Gastrocnemius medialis (tissue), 4 donors: Measurements from ENCODE around the gene CRIP1. TPM values are rescaled to one million over a fixed set of nuclear protein-coding genes. Genes with fewer than 3 reads are reported as not detected.

ENCODE experiments used
- ATAC-seq, 2 donors: fragments of 150-250 bp; one replicate each; pipeline ENCODE4 v1.9.1; 2016
- DNase-seq, 2 donors: peaks; one replicate each; pipeline ENCODE4 v3.0.0-alpha.2; 2019
- H3K27ac ChIP-seq, 4 donors: fragments of 200-600 bp; sonication (generic); 1 replicate in 1 of 4; 2 replicates in 3 of 4; pipeline ENCODE4 v1.5.1; 2016 to 2018; ENCODE audit warnings: mild to moderate bottlenecking in 2 of 4, moderate library complexity in 1 of 4
- H3K27me3 ChIP-seq, 3 donors: fragments of 200-600 bp; sonication (generic) in 2 of 3; 1 replicate in 1 of 3; 2 replicates in 2 of 3; pipeline versions ENCODE4 v1.5.1 to v1.6.0; 2016 to 2019; ENCODE audit warnings: mild to moderate bottlenecking in 1 of 3, moderate library complexity in 1 of 3
- H3K36me3 ChIP-seq, 2 donors: fragments of 200-600 bp; sonication (generic) in 1 of 2; one replicate each; pipeline ENCODE4 v1.5.1; 2017 to 2018
- H3K4me1 ChIP-seq, 2 donors: fragments of 200-600 bp; sonication (generic) in 1 of 2; one replicate each; pipeline ENCODE4 v1.5.1; 2016 to 2017; ENCODE audit warnings: mild to moderate bottlenecking in 2 of 2
- H3K4me3 ChIP-seq, 4 donors: fragments of 200-600 bp; sonication (generic) in 3 of 4; 1 replicate in 1 of 4; 2 replicates in 3 of 4; pipeline ENCODE4 v1.5.1; 2016 to 2019; ENCODE audit warnings: mild to moderate bottlenecking in 2 of 4
- H3K9me3 ChIP-seq, 3 donors: fragments of 200-600 bp; sonication (generic) in 2 of 3; 1 replicate in 1 of 3; 2 replicates in 2 of 3; pipeline ENCODE4 v1.5.1; 2016 to 2019
- POLR2A ChIP-seq, 2 donors: fragments of 450-650 bp; IDR thresholded peaks; one replicate each; pipeline ENCODE4 v1.6.1; 2017; ENCODE audit warnings: antibody characterized with exemption in 2 of 2, mild to moderate bottlenecking in 2 of 2, moderate library complexity in 2 of 2
- in situ Hi-C, 4 donors: fragments of 200-750 bp; cut with MboI; loops; one replicate each; pipeline versions ENCODE4 v1.15.0 to v1.8.0; 2017; ENCODE audit warnings: low sequenced_read_pairs in 4 of 4
- intact Hi-C: fragments of 100-400 bp; cut with DNase I; formaldehyde crosslinking; loops from one replicate; pipeline ENCODE4 v1.15.1; 2023; ENCODE audit warnings: low total_unique reads
- total RNA-seq, 4 donors: library from RNA; depleted of rRNA; stranded (reverse); fragments of >200 nt; gene quantifications; one replicate each; pipeline versions ENCODE4 v1.1.0 to v1.2.3, GENCODE V29; 2016
- TF ChIP-seq, protein P1 (sequence below), 5 experiments: fragments of 450-650 bp in 3 of 5; fragments of 200-600 bp in 2 of 5; sonication (generic) in 2 of 5; IDR thresholded peaks in 4 of 5; conservative IDR thresholded peaks in 1 of 5; 1 replicate in 4 of 5; 2 replicates in 1 of 5; pipeline ENCODE4 v1.5.1; 2016 to 2019; ENCODE audit warnings: antibody characterized with exemption in 5 of 5, mild to moderate bottlenecking in 3 of 5, moderate library complexity in 3 of 5

The CRIP1 gene
- total RNA-seq, 4 donors from 2014 or later = 2.6 to 7.6 (median 5.3) TPM

DNA sequence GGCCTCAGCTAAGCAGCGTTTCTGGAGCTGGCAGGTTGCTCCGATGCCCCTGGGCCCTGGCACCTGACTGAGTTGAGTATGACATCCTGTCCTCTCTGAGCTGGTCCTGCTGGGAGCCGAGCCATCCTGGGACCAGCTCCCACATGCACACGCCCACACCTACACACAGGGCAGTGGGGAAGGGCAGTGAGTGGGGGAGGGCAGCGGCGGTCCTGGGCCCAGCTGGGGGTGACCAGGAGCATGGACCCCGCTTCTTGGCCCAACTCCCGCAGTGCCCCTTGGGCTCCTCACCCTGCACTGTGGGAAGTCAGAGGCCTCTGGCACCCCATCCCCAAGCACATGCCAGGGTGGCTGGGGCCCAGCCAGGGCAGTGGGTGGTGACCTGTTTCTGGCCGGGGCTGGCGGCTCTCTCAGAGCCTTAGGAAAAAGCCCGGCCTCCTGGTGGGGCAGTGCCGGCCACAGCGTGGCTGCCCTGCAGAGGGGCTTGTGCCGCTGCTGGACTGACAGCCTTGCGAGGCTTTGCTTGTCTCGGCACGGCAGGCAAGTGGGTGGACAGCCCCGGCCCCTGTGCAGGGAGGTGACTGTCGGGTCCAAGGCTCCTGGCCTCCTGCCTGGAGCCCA lies 18.0 kb upstream of the CRIP1 start:
- Histone ChIP-seq H3K27ac (peak overlapping the region in 3 of 4 donors; percentile 39 to 65 (median 50)), H3K36me3 (peaks cover 0 to 19% of the 10 kb centered on the region in 2 donors), H3K4me1 (peaks cover 42 to 47% of the 10 kb centered on the region in 2 donors), H3K27me3 (no peaks in the 10 kb centered on the region), H3K4me3 (no peak overlapping the region), H3K9me3 (no peaks in the 10 kb centered on the region)
- ATAC-seq = peak; percentile 55 to 67
- TF ChIP-seq, protein P1, sequence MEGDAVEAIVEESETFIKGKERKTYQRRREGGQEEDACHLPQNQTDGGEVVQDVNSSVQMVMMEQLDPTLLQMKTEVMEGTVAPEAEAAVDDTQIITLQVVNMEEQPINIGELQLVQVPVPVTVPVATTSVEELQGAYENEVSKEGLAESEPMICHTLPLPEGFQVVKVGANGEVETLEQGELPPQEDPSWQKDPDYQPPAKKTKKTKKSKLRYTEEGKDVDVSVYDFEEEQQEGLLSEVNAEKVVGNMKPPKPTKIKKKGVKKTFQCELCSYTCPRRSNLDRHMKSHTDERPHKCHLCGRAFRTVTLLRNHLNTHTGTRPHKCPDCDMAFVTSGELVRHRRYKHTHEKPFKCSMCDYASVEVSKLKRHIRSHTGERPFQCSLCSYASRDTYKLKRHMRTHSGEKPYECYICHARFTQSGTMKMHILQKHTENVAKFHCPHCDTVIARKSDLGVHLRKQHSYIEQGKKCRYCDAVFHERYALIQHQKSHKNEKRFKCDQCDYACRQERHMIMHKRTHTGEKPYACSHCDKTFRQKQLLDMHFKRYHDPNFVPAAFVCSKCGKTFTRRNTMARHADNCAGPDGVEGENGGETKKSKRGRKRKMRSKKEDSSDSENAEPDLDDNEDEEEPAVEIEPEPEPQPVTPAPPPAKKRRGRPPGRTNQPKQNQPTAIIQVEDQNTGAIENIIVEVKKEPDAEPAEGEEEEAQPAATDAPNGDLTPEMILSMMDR (IDR thresholded peaks at IDR 0.05 in 4 of 5, conservative IDR thresholded peaks at IDR 0.05 in 1 of 5) = no peak
- TF ChIP-seq POLR2A (IDR thresholded peaks at IDR 0.05) = no peak
- intact Hi-C loops (no loop called here), in situ Hi-C loops (no loop called here)
- DNase-seq = peak in 1 of 2 donors; percentile 72

- H3K4me3 ChIP-seq = no peak overlapping the region
- TF ChIP-seq, protein P1 (IDR thresholded peaks at IDR 0.05 in 4 of 5, conservative IDR thresholded peaks at IDR 0.05 in 1 of 5) = no peak
- TF ChIP-seq POLR2A (IDR thresholded peaks at IDR 0.05) = no peak
- in situ Hi-C loops (no loop called here), intact Hi-C loops (no loop called here)
- H3K4me1 ChIP-seq = peaks cover 45 to 51% of the 10 kb centered on the region in 2 donors
- peaks cover 0 to 10% of the 10 kb centered on the region in 2 donors for H3K36me3 ChIP-seq
- no peak for ATAC-seq
- H3K27me3 ChIP-seq = no peaks in the 10 kb centered on the region
- no peak for DNase-seq
- H3K27ac ChIP-seq = peak overlapping the region in 3 of 4 donors; percentile 39 to 65 (median 50)
- H3K9me3 ChIP-seq = no peaks in the 10 kb centered on the region
Measured at GRCh38 chr14:105469456-105470349, 17.0 kb upstream of the CRIP1 start.

DNA sequence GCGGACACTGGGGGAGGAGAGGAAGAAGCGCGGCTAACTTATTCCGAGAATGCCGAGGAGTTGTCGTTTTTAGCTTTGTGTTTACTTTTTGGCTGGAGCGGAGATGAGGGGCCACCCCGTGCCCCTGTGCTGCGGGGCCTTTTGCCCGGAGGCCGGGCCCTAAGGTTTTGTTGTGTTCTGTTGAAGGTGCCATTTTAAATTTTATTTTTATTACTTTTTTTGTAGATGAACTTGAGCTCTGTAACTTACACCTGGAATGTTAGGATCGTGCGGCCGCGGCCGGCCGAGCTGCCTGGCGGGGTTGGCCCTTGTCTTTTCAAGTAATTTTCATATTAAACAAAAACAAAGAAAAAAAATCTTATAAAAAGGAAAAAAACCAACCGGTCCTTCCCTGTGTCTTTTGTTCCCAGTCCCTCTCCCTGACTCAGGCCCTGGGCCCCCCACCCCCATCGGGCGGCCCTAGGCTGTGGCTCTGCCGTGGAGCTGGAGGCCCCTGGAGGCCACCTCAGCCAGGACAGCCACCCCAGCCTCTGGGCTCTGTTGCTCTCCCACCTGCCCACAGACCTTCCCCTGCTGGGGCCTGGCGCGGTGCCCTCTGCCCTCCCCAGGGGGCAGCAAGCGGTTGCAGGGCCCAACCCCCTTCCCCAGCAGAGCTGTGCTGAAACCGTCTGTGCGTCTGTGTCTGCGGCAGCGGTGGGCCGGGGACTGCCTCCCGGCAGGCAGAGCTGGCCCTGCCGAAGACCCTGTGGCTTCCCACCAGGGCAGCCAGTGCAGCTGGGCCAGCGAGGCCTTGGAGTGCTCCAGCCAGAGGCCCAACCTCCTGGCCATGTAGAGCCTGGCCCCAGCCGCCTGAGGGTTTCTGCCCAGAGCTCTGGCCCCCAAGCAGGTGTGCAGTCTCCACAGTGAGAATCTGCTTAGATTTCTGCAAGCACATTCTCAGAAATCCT lies 16.1 kb upstream of the CRIP1 start:
- H3K4me1 ChIP-seq = peaks cover 42 to 53% of the 10 kb centered on the region in 2 donors
- DNase-seq (no peak), ATAC-seq (no peak)
- in situ Hi-C loops (no loop called here), intact Hi-C loops (no loop called here)
- peaks cover 0 to 6% of the 10 kb centered on the region in 2 donors for H3K36me3 ChIP-seq
- no peak overlapping the region for H3K4me3 ChIP-seq
- H3K27ac ChIP-seq = no peak overlapping the region
- TF ChIP-seq, protein P1 (IDR thresholded peaks at IDR 0.05 in 4 of 5, conservative IDR thresholded peaks at IDR 0.05 in 1 of 5) = no peak
- no peak for TF ChIP-seq POLR2A (IDR thresholded peaks at IDR 0.05)
- H3K9me3 ChIP-seq = no peaks in the 10 kb centered on the region
- H3K27me3 ChIP-seq = peaks cover 0 to 4% (median 0%) of the 10 kb centered on the region in 3 donors

GRCh38 chr14:105471297-105471821 lies 15.3 kb upstream of the CRIP1 start:
- TF ChIP-seq, protein P1 (IDR thresholded peaks at IDR 0.05 in 4 of 5, conservative IDR thresholded peaks at IDR 0.05 in 1 of 5) = no peak
- TF ChIP-seq POLR2A (IDR thresholded peaks at IDR 0.05) = no peak
- DNase-seq (no peak), ATAC-seq (no peak)
- no peaks in the 10 kb centered on the region for H3K9me3 ChIP-seq
- no peak overlapping the region for H3K4me3 ChIP-seq
- no peak overlapping the region for H3K27ac ChIP-seq
- in situ Hi-C loops (no loop called here), intact Hi-C loops (no loop called here)
- H3K27me3 ChIP-seq = peaks cover 0 to 4% (median 0%) of the 10 kb centered on the region in 3 donors
- peaks cover 0 to 6% of the 10 kb centered on the region in 2 donors for H3K36me3 ChIP-seq
- peaks cover 40 to 57% of the 10 kb centered on the region in 2 donors for H3K4me1 ChIP-seq
